ENCODE data around the gene ZSCAN9.

DNA sequence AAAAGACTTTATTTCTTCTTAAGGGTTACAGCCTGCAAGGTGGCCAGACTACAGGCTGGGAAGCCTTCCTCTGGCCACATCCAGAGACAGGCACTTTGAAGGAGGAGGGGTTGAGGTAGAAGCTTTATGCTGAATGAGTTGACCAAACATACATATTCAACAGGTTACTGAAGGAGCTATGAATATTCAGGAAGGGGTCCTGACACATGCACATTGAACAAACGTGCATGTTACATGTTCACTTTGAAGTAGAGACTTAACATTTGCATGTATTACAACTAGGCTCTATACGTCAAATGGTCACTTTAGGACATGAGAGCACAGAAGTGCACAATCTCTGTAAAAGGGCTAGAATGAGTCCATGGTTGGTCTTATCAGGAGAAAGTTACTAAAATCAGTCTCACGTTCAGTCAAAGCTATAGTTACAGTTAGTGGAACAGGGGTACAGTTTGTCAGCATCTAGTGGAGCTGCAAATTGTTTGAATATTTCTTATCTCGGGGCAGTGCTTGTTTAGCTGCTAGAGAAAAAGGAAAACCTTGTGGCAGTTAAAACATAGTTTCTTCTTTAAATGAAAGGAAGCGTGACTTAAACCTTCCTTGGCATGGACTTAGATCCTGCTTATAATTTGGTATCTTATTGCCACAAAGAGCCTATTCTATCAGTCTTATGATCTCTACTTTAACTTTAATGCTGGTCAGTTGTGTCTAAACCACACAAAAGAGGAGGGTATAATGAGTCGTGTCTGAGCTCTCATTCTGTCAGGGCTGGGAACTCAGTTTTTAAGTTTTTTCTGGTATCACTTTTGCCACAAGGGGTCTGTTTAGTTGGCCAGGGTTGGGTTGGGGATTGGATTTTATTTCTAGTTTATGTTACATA lies 4.6 kb upstream of the ZSCAN9 start:
- TF ChIP-seq POLR2AphosphoS5 (IDR thresholded peaks at IDR 0.05; ENCODE audit: low read depth, low read length) (no peak), TCF7L2 (IDR thresholded peaks at IDR 0.05; ENCODE audit: low read depth, low read length) (no peak)
